HEK293 (cell line): ENCODE data around the gene LRFN2.

Source experiments
- CTCF ChIA-PET: fragments of 350-600 bp; formaldehyde crosslinking; extraction: SDS; loops from one replicate; lab custom pipeline; 2021; ENCODE audit warnings: antibody characterized with exemption; lab: Yijun Ruan, JAX
- POLR2A ChIA-PET: fragments of 300-600 bp; formaldehyde crosslinking; extraction: SDS; loops from one replicate; lab custom pipeline; 2020; ENCODE audit warnings: antibody characterized with exemption, inconsistent platforms; lab: Yijun Ruan, JAX
- H3K27ac ChIP-seq: fragments of 200-500 bp; sonication (Bioruptor generic); 2 replicates; pipeline ENCODE4 v1.5.1; 2014; ENCODE audit warnings: low read depth, low read length, control low read depth, inconsistent platforms; ENCODE audit errors: extremely low read depth
- H3K36me3 ChIP-seq, 2 experiments: fragments of 200-500 bp in 1 of 2; sonication (Bioruptor generic) in 1 of 2; 1 replicate in 1 of 2; 2 replicates in 1 of 2; pipeline ENCODE4 v1.5.1; 2014 to 2017; ENCODE audit warnings: inconsistent platforms in 2 of 2, low read length in 2 of 2; ENCODE audit not compliant: control insufficient read depth in 2 of 2, insufficient read depth in 1 of 2
- H3K4me1 ChIP-seq: fragments of 200-500 bp; sonication (Bioruptor generic); 2 replicates; pipeline ENCODE4 v1.5.1; 2014; ENCODE audit warnings: mild to moderate bottlenecking, low read length, inconsistent platforms; ENCODE audit not compliant: control insufficient read depth, insufficient read depth
- H3K4me3 ChIP-seq: 2 replicates; pipeline ENCODE4 v1.5.1; 2011; ENCODE audit warnings: low read depth, mild to moderate bottlenecking, control low read depth, low read length, moderate library complexity
- H3K9me3 ChIP-seq: fragments of 200-500 bp; sonication (Bioruptor generic); 2 replicates; pipeline ENCODE4 v1.5.1; 2014; ENCODE audit warnings: low read depth, low read length, inconsistent platforms; ENCODE audit not compliant: control insufficient read depth, insufficient read depth
- GLIS2 ChIP-seq: fragments of 450-650 bp; formaldehyde crosslinking; IDR thresholded peaks from 2 replicates; pipeline ENCODE4 v1.5.1; 2016; ENCODE audit warnings: missing biosample characterization, missing genetic modification characterization
- PATZ1 ChIP-seq: fragments of 450-650 bp; formaldehyde crosslinking; IDR thresholded peaks from 2 replicates; pipeline ENCODE4 v1.5.1; 2016; ENCODE audit warnings: missing biosample characterization, missing genetic modification characterization
- SALL2 ChIP-seq: fragments of 450-650 bp; formaldehyde crosslinking; IDR thresholded peaks from 2 replicates; pipeline ENCODE4 v1.5.0; 2017; ENCODE audit warnings: missing biosample characterization, mild to moderate bottlenecking, missing genetic modification characterization, borderline replicate concordance
- SP7 ChIP-seq: fragments of 450-650 bp; formaldehyde crosslinking; IDR thresholded peaks from 2 replicates; pipeline ENCODE4 v1.5.1; 2016; ENCODE audit warnings: missing biosample characterization, missing genetic modification characterization
- ZIC2 ChIP-seq: fragments of 450-650 bp; formaldehyde crosslinking; IDR thresholded peaks from 2 replicates; pipeline ENCODE4 v1.5.1; 2016; ENCODE audit warnings: missing biosample characterization, missing genetic modification characterization
- ZNF132 ChIP-seq: fragments of 450-650 bp; formaldehyde crosslinking; IDR thresholded peaks from 2 replicates; pipeline ENCODE4 v1.5.1; 2017; ENCODE audit warnings: missing biosample characterization, missing genetic modification characterization, borderline replicate concordance
- ZNF350 ChIP-seq: fragments of 450-650 bp; formaldehyde crosslinking; IDR thresholded peaks from 2 replicates; pipeline ENCODE4 v1.5.0; 2017; ENCODE audit warnings: missing biosample characterization, mild to moderate bottlenecking, missing genetic modification characterization
- ZNF48 ChIP-seq: fragments of 450-650 bp; formaldehyde crosslinking; IDR thresholded peaks from 2 replicates; pipeline ENCODE4 v1.5.1; 2016; ENCODE audit warnings: missing biosample characterization, missing genetic modification characterization
- ZNF548 ChIP-seq: fragments of 450-650 bp; formaldehyde crosslinking; IDR thresholded peaks from 2 replicates; pipeline ENCODE4 v1.5.1; 2016; ENCODE audit warnings: missing biosample characterization, missing genetic modification characterization
- ZNF561 ChIP-seq: fragments of 450-650 bp; IDR thresholded peaks from 2 replicates; pipeline ENCODE4 v1.5.1; 2018; ENCODE audit warnings: missing biosample characterization, missing genetic modification characterization, borderline replicate concordance
- ZNF658 ChIP-seq: fragments of 450-650 bp; formaldehyde crosslinking; IDR thresholded peaks from 2 replicates; pipeline ENCODE4; 2016; ENCODE audit warnings: missing biosample characterization, missing genetic modification characterization
- ZNF660 ChIP-seq: fragments of 450-650 bp; IDR thresholded peaks from 2 replicates; pipeline ENCODE4 v1.5.1; 2018; ENCODE audit warnings: missing biosample characterization, mild to moderate bottlenecking, missing genetic modification characterization
- ZNF707 ChIP-seq: fragments of 450-650 bp; formaldehyde crosslinking; IDR thresholded peaks from 2 replicates; pipeline ENCODE4 v1.5.1; 2016; ENCODE audit warnings: missing biosample characterization, missing genetic modification characterization
- ZNF776 ChIP-seq: fragments of 450-650 bp; formaldehyde crosslinking; IDR thresholded peaks from 2 replicates; pipeline ENCODE4 v1.5.0; 2017; ENCODE audit warnings: missing biosample characterization, missing genetic modification characterization, borderline replicate concordance
- ZNF777 ChIP-seq: fragments of 450-650 bp; formaldehyde crosslinking; IDR thresholded peaks from 2 replicates; pipeline ENCODE4 v1.5.1; 2017; ENCODE audit warnings: missing biosample characterization, missing genetic modification characterization, borderline replicate concordance
- ZNF791 ChIP-seq: fragments of 450-650 bp; formaldehyde crosslinking; IDR thresholded peaks from 2 replicates; pipeline ENCODE4 v1.5.1; 2016; ENCODE audit warnings: missing biosample characterization, missing genetic modification characterization
- ZSCAN16 ChIP-seq: fragments of 450-650 bp; formaldehyde crosslinking; IDR thresholded peaks from 2 replicates; pipeline ENCODE4 v1.5.1; 2016; ENCODE audit warnings: missing biosample characterization, missing genetic modification characterization
- TF ChIP-seq, protein P1 (sequence below): fragments of 450-650 bp; formaldehyde crosslinking; IDR thresholded peaks from 2 replicates; pipeline ENCODE4; 2016; ENCODE audit warnings: missing biosample characterization, missing genetic modification characterization
- TF ChIP-seq, protein P2 (sequence below): fragments of 450-650 bp; formaldehyde crosslinking; IDR thresholded peaks from 2 replicates; pipeline ENCODE4 v1.5.1; 2016; ENCODE audit warnings: missing biosample characterization, missing genetic modification characterization
- TF ChIP-seq, protein P3 (sequence below): fragments of 450-650 bp; formaldehyde crosslinking; conservative IDR thresholded peaks from 2 replicates; pipeline ENCODE4 v1.5.1; 2016; ENCODE audit warnings: low read depth, missing biosample characterization, missing genetic modification characterization

LRFN2 gene

DNA sequence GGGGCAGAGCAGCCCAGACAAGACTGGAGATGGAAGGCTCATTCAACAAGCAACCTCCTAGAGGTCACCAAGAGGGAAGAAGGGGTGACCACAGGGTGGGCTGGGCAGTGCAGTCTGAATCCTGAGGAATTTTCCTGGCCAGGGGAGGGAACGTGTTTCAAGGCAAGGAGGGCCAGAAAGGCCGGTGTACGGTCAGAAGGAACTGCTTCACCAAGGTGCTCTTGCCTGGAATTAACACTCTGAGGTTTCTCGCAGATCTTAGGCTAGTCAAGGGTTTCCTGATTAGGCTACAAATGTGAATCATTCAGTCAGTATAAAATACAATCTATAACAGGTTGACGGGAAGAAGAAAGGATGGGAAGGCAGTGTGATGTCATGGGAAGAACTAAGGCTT is 199.3 kb downstream of the LRFN2 start:
- H3K4me3 ChIP-seq, result no peak overlapping the region
- no peak overlapping the region for H3K27ac ChIP-seq
- TF ChIP-seq ZNF132 (tag by site-specific recombination), result no peak
- TF ChIP-seq ZNF561 (tag by site-specific recombination), result no peak
- TF ChIP-seq ZNF658, result no peak
- no peak for TF ChIP-seq ZNF660 (tag by site-specific recombination)
- no peak for TF ChIP-seq ZIC2 (tag by site-specific recombination)
- no peak for TF ChIP-seq ZNF350 (tag by site-specific recombination)
- TF ChIP-seq, protein P1, sequence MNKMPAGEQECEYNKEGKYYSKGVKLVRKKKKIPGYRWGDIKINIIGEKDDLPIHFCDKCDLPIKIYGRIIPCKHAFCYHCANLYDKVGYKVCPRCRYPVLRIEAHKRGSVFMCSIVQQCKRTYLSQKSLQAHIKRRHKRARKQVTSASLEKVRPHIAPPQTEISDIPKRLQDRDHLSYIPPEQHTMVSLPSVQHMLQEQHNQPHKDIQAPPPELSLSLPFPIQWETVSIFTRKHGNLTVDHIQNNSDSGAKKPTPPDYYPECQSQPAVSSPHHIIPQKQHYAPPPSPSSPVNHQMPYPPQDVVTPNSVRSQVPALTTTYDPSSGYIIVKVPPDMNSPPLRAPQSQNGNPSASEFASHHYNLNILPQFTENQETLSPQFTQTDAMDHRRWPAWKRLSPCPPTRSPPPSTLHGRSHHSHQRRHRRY (tag by site-specific recombination), result no peak
- TF ChIP-seq PATZ1, result no peak
- TF ChIP-seq, protein P2, sequence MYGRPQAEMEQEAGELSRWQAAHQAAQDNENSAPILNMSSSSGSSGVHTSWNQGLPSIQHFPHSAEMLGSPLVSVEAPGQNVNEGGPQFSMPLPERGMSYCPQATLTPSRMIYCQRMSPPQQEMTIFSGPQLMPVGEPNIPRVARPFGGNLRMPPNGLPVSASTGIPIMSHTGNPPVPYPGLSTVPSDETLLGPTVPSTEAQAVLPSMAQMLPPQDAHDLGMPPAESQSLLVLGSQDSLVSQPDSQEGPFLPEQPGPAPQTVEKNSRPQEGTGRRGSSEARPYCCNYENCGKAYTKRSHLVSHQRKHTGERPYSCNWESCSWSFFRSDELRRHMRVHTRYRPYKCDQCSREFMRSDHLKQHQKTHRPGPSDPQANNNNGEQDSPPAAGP, result no peak
- no peak for TF ChIP-seq GLIS2
- TF ChIP-seq ZSCAN16 (tag by site-specific recombination), result no peak
- TF ChIP-seq, protein P3, sequence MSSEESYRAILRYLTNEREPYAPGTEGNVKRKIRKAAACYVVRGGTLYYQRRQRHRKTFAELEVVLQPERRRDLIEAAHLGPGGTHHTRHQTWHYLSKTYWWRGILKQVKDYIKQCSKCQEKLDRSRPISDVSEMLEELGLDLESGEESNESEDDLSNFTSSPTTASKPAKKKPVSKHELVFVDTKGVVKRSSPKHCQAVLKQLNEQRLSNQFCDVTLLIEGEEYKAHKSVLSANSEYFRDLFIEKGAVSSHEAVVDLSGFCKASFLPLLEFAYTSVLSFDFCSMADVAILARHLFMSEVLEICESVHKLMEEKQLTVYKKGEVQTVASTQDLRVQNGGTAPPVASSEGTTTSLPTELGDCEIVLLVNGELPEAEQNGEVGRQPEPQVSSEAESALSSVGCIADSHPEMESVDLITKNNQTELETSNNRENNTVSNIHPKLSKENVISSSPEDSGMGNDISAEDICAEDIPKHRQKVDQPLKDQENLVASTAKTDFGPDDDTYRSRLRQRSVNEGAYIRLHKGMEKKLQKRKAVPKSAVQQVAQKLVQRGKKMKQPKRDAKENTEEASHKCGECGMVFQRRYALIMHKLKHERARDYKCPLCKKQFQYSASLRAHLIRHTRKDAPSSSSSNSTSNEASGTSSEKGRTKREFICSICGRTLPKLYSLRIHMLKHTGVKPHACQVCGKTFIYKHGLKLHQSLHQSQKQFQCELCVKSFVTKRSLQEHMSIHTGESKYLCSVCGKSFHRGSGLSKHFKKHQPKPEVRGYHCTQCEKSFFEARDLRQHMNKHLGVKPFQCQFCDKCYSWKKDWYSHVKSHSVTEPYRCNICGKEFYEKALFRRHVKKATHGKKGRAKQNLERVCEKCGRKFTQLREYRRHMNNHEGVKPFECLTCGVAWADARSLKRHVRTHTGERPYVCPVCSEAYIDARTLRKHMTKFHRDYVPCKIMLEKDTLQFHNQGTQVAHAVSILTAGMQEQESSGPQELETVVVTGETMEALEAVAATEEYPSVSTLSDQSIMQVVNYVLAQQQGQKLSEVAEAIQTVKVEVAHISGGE (tag by site-specific recombination), result no peak
- TF ChIP-seq ZNF707 (tag by site-specific recombination), result no peak
- no peak for TF ChIP-seq ZNF791
- no peak for TF ChIP-seq SALL2
- TF ChIP-seq, all 188 proteins: peak for 0
- POLR2A ChIA-PET, result no interaction called here
- Histone ChIP-seq H3K4me1 (no peaks in the 10 kb centered on the region), H3K36me3 (no peaks in the 10 kb centered on the region), H3K9me3 (no peaks in the 10 kb centered on the region)
- CTCF ChIA-PET, result interaction anchor here (0.6 kb wide), 1 partner anchor 52 kb away, joined by 3 read pairs; no protein-coding TSS in a partner anchor

- TF ChIP-seq ZNF707 (tag by site-specific recombination) (no peak), ZNF776 (tag by site-specific recombination) (no peak), ZNF48 (tag by site-specific recombination) (no peak), ZNF548 (no peak), ZNF777 (tag by site-specific recombination) (no peak), SP7 (no peak), ZNF350 (tag by site-specific recombination) (no peak)
- H3K36me3 ChIP-seq, result no peaks in the 10 kb centered on the region
- H3K4me1 ChIP-seq, result no peaks in the 10 kb centered on the region
- no peaks in the 10 kb centered on the region for H3K9me3 ChIP-seq
- ChIA-PET POLR2A (no interaction called here), CTCF (interaction anchor here (0.6 kb wide), 1 partner anchor 53 kb away, joined by 3 read pairs; no protein-coding TSS in a partner anchor)
- H3K4me3 ChIP-seq, result no peak overlapping the region
- H3K27ac ChIP-seq, result no peak overlapping the region
Measured at GRCh38 chr6:40387127-40387870, 199.9 kb downstream of the LRFN2 start.
